ENCODE measurements around the gene ATP6V0E1.

Gene ATP6V0E1

GRCh38 chr5:173010547-173011464 lies 27.2 kb downstream of the ATP6V0E1 start:
- TF ChIP-seq, protein P1, sequence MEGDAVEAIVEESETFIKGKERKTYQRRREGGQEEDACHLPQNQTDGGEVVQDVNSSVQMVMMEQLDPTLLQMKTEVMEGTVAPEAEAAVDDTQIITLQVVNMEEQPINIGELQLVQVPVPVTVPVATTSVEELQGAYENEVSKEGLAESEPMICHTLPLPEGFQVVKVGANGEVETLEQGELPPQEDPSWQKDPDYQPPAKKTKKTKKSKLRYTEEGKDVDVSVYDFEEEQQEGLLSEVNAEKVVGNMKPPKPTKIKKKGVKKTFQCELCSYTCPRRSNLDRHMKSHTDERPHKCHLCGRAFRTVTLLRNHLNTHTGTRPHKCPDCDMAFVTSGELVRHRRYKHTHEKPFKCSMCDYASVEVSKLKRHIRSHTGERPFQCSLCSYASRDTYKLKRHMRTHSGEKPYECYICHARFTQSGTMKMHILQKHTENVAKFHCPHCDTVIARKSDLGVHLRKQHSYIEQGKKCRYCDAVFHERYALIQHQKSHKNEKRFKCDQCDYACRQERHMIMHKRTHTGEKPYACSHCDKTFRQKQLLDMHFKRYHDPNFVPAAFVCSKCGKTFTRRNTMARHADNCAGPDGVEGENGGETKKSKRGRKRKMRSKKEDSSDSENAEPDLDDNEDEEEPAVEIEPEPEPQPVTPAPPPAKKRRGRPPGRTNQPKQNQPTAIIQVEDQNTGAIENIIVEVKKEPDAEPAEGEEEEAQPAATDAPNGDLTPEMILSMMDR (IDR thresholded peaks at IDR 0.05; ENCODE audit: control insufficient read depth, extremely low read depth, insufficient read depth) = peak; percentile 51
- no peak overlapping the region for H3K4me3 ChIP-seq (ENCODE audit: low read depth, low read length)
- peak; percentile 52 for DNase-seq (ENCODE audit: low read depth)

DNA sequence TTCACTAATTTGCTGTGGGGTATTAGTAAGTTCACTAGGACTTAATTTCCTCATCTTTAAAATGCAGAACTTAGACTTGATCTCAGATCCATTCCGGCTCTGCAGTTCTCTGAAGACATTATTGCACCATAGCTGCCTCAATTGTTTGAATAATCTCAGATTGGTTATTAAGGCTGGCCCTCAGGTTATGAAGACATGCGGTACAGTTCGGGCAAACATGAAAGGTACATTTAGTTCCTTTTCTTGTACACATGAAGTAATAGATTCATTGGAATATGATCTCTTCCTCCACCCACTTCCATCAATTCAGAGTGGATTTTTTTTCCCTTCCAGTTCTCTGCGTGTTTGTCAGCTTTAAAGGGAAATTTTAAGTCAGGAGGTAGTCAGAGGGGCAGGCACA lies 28.0 kb downstream of the ATP6V0E1 start:
- H3K4me3 ChIP-seq (ENCODE audit: low read depth, low read length) = no peak overlapping the region

GRCh38 chr5:173012882-173013281 lies 29.3 kb downstream of the ATP6V0E1 start:
- DNase-seq (ENCODE audit: low read depth) = no peak
- TF ChIP-seq, protein P1 (IDR thresholded peaks at IDR 0.05; ENCODE audit: control insufficient read depth, extremely low read depth, insufficient read depth) = no peak
- H3K4me3 ChIP-seq (ENCODE audit: low read depth, low read length) = no peak overlapping the region

More for the DNA sequence above, 28.0 kb downstream of the ATP6V0E1 start:
- DNase-seq (ENCODE audit: low read depth) = peak; percentile 95
- TF ChIP-seq, protein P1 (IDR thresholded peaks at IDR 0.05; ENCODE audit: control insufficient read depth, extremely low read depth, insufficient read depth) = no peak

- no peak for DNase-seq (ENCODE audit: low read depth)
- TF ChIP-seq, protein P1 (IDR thresholded peaks at IDR 0.05; ENCODE audit: control insufficient read depth, extremely low read depth, insufficient read depth) = no peak
- no peak overlapping the region for H3K4me3 ChIP-seq (ENCODE audit: low read depth, low read length)
Observed at GRCh38 chr5:173014671-173015070, 31.1 kb downstream of the ATP6V0E1 start.

- DNase-seq (ENCODE audit: low read depth) = no peak
- TF ChIP-seq, protein P1 (IDR thresholded peaks at IDR 0.05; ENCODE audit: control insufficient read depth, extremely low read depth, insufficient read depth) = no peak
- no peak overlapping the region for H3K4me3 ChIP-seq (ENCODE audit: low read depth, low read length)
Observed at GRCh38 chr5:173015192-173015591, 31.6 kb downstream of the ATP6V0E1 start.

DNA sequence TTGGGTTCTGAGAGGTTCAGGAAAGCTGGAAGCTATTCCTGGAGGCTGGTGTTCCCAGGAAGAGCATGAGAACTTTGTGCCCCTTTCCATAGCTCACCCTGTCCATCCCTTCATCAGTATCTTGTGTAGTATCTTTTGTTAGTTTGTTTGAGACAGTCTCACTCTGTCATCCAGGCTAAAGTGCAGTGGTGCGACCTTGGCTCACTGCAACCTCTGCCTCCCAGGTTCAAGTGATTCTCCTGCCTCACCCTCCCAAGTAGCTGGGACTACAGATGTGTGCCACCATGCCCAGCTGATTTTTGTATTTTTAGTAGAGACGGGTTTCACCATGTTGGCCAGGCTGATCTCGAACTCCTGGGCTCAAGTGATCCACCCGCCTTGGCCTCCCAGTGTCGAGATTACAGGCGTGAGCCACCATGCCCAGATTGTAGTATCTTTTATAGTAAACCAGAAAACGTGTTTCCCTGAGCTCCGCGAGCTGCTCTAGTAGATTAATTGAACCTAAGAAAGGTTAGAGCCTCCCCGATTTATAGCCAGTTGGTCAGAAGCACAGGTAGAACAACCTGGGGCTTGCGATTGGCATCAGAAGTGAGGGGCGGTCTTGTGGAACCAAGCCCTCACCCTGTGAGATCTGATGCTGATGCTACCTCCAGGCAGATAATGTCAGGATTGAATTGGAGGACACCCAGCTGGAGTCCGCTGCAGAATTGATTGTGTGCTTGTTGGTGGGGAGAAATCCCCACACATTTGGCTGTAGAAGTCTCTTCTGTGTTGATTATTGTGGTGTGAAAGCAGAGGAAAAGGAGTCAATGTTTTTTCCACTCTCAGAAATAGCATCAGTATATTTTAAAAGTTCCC lies 32.3 kb downstream of the ATP6V0E1 start:
- DNase-seq (ENCODE audit: low read depth) = no peak
- peak overlapping the region; percentile 12; the same call in 1 of the 2 replicates for H3K4me3 ChIP-seq (ENCODE audit: low read depth, low read length)
- TF ChIP-seq, protein P1 (IDR thresholded peaks at IDR 0.05; ENCODE audit: control insufficient read depth, extremely low read depth, insufficient read depth) = no peak

Data from LNCaP clone FGC (cell line).